Panc1 (cell line): ENCODE measurements around the gene RALGAPB.

Experiments used
- POLR2AphosphoS5 ChIP-seq: IDR thresholded peaks from 2 replicates; pipeline ENCODE4 v1.6.1; 2012; ENCODE audit warnings: mild to moderate bottlenecking, low read depth, low read length, moderate library complexity
- TCF7L2 ChIP-seq: IDR thresholded peaks from 2 replicates; pipeline ENCODE4 v1.6.1; 2011; ENCODE audit warnings: mild to moderate bottlenecking, low read depth, low read length, inconsistent platforms
- TF ChIP-seq, protein P1 (sequence below): fragments of 450-650 bp; IDR thresholded peaks from 2 replicates; pipeline ENCODE4 v1.5.1; 2017; ENCODE audit warnings: mild to moderate bottlenecking
- TF ChIP-seq, protein P2 (sequence below), 2 experiments: IDR thresholded peaks; 2 replicates each; pipeline ENCODE4 v1.6.1; 2011 to 2012; ENCODE audit warnings: low read depth in 2 of 2, control low read depth in 1 of 2, low read length in 1 of 2, mild to moderate bottlenecking in 1 of 2, moderate library complexity in 1 of 2; ENCODE audit not compliant: insufficient read depth in 1 of 2

DNA sequence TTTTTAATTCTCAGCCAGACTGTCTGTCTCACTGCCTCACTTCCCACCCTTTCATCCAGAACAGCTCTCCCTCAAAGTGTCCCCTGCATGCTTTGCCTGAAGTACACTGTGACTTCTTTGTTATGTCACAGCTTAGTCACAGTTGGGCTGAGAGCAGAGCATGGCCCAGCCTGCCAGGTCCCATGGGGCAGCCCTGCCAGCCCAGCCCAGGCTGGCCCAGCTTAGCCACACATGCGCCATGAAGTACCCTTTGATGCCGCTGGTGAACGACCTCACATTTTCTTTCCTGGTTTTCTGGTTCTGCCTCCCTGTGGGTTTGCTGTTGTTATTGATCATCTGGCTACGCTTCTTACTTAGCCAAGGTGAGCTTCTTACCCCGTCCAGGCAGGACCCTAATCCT, 108.4 kb downstream of the RALGAPB start, which contains the start of gene ADIG:
- TF ChIP-seq, protein P1, sequence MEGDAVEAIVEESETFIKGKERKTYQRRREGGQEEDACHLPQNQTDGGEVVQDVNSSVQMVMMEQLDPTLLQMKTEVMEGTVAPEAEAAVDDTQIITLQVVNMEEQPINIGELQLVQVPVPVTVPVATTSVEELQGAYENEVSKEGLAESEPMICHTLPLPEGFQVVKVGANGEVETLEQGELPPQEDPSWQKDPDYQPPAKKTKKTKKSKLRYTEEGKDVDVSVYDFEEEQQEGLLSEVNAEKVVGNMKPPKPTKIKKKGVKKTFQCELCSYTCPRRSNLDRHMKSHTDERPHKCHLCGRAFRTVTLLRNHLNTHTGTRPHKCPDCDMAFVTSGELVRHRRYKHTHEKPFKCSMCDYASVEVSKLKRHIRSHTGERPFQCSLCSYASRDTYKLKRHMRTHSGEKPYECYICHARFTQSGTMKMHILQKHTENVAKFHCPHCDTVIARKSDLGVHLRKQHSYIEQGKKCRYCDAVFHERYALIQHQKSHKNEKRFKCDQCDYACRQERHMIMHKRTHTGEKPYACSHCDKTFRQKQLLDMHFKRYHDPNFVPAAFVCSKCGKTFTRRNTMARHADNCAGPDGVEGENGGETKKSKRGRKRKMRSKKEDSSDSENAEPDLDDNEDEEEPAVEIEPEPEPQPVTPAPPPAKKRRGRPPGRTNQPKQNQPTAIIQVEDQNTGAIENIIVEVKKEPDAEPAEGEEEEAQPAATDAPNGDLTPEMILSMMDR, result no peak
- TF ChIP-seq, protein P2, sequence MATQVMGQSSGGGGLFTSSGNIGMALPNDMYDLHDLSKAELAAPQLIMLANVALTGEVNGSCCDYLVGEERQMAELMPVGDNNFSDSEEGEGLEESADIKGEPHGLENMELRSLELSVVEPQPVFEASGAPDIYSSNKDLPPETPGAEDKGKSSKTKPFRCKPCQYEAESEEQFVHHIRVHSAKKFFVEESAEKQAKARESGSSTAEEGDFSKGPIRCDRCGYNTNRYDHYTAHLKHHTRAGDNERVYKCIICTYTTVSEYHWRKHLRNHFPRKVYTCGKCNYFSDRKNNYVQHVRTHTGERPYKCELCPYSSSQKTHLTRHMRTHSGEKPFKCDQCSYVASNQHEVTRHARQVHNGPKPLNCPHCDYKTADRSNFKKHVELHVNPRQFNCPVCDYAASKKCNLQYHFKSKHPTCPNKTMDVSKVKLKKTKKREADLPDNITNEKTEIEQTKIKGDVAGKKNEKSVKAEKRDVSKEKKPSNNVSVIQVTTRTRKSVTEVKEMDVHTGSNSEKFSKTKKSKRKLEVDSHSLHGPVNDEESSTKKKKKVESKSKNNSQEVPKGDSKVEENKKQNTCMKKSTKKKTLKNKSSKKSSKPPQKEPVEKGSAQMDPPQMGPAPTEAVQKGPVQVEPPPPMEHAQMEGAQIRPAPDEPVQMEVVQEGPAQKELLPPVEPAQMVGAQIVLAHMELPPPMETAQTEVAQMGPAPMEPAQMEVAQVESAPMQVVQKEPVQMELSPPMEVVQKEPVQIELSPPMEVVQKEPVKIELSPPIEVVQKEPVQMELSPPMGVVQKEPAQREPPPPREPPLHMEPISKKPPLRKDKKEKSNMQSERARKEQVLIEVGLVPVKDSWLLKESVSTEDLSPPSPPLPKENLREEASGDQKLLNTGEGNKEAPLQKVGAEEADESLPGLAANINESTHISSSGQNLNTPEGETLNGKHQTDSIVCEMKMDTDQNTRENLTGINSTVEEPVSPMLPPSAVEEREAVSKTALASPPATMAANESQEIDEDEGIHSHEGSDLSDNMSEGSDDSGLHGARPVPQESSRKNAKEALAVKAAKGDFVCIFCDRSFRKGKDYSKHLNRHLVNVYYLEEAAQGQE (IDR thresholded peaks at IDR 0.05; ENCODE audit: insufficient read depth in 1 of 2, low read depth in 2 of 2, low read length in 1 of 2), result no peak
- TF ChIP-seq POLR2AphosphoS5, result no peak
- TF ChIP-seq TCF7L2, result no peak
